Osteocyte (in vitro differentiated cells): Measurements from ENCODE around the gene SLC17A8. TPM values are rescaled to one million over a fixed set of nuclear protein-coding genes. Genes with fewer than 3 reads are reported as not detected.

ENCODE experiments used
- DNase-seq: peaks from one replicate; pipeline ENCODE4 v3.0.0; 2021; ENCODE audit warnings: mixed read lengths; ENCODE audit not compliant: unreplicated experiment; ENCODE audit errors: extremely low spot score
- H3K27ac Mint-ChIP-seq: one replicate; pipeline ENCODE4 v1.8.0; 2021; ENCODE audit warnings: mild to moderate bottlenecking, mixed read lengths; ENCODE audit not compliant: unreplicated experiment
- H3K27me3 Mint-ChIP-seq: one replicate; pipeline ENCODE4 v1.8.0; 2021; ENCODE audit warnings: mixed read lengths; ENCODE audit not compliant: unreplicated experiment
- H3K36me3 Mint-ChIP-seq: one replicate; pipeline ENCODE4 v1.8.0; 2021; ENCODE audit warnings: mixed read lengths; ENCODE audit not compliant: unreplicated experiment
- H3K4me1 Mint-ChIP-seq: one replicate; pipeline ENCODE4 v1.8.0; 2021; ENCODE audit warnings: mixed read lengths; ENCODE audit not compliant: unreplicated experiment
- H3K4me3 Mint-ChIP-seq: one replicate; pipeline ENCODE4 v1.8.0; 2021; ENCODE audit warnings: mild to moderate bottlenecking, moderate library complexity, mixed read lengths; ENCODE audit not compliant: unreplicated experiment
- H3K9me3 Mint-ChIP-seq: one replicate; pipeline ENCODE4 v1.8.0; 2021; ENCODE audit warnings: mixed read lengths; ENCODE audit not compliant: unreplicated experiment
- total RNA-seq: library from RNA; stranded (reverse); gene quantifications from 2 replicates; pipeline ENCODE4 v1.2.1, GENCODE V29; 2021
- TF ChIP-seq, protein P1 (sequence below): fragments of 200-600 bp; sonication (generic); IDR thresholded peaks from 2 replicates; pipeline ENCODE4 v1.5.0; 2021; ENCODE audit warnings: antibody characterized with exemption, mild to moderate bottlenecking, moderate library complexity

Gene SLC17A8
- total RNA-seq, 1 donor from 2014 or later = not detected

DNA sequence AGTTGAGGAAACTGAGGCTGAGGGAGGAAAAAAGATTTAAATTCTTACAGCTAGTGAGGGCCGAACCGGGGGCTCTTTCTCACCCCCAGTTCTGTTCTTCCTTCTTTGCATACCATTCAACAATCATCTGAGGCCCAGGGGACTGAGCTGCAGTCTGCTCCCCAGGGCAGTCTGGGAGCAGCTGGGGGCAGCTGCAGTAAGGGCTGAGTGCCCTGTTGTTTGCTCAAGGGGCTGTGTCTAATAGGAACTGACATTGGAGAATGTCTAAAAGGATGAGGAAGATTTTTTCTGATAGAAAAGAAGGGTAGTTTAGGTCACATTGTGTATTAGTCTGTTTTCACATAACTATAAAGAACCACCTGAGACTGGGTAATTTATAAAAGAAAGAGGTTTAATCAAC, 42.2 kb downstream of the SLC17A8 start:
- H3K36me3 Mint-ChIP-seq = no peaks in the 10 kb centered on the region
- H3K4me3 Mint-ChIP-seq = no peak overlapping the region
- H3K9me3 Mint-ChIP-seq = no peaks in the 10 kb centered on the region
- no peak for DNase-seq
- H3K4me1 Mint-ChIP-seq = peaks cover 23% of the 10 kb centered on the region
- no peak overlapping the region for H3K27ac Mint-ChIP-seq
- H3K27me3 Mint-ChIP-seq = no peaks in the 10 kb centered on the region
- TF ChIP-seq, protein P1, sequence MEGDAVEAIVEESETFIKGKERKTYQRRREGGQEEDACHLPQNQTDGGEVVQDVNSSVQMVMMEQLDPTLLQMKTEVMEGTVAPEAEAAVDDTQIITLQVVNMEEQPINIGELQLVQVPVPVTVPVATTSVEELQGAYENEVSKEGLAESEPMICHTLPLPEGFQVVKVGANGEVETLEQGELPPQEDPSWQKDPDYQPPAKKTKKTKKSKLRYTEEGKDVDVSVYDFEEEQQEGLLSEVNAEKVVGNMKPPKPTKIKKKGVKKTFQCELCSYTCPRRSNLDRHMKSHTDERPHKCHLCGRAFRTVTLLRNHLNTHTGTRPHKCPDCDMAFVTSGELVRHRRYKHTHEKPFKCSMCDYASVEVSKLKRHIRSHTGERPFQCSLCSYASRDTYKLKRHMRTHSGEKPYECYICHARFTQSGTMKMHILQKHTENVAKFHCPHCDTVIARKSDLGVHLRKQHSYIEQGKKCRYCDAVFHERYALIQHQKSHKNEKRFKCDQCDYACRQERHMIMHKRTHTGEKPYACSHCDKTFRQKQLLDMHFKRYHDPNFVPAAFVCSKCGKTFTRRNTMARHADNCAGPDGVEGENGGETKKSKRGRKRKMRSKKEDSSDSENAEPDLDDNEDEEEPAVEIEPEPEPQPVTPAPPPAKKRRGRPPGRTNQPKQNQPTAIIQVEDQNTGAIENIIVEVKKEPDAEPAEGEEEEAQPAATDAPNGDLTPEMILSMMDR = no peak

DNA sequence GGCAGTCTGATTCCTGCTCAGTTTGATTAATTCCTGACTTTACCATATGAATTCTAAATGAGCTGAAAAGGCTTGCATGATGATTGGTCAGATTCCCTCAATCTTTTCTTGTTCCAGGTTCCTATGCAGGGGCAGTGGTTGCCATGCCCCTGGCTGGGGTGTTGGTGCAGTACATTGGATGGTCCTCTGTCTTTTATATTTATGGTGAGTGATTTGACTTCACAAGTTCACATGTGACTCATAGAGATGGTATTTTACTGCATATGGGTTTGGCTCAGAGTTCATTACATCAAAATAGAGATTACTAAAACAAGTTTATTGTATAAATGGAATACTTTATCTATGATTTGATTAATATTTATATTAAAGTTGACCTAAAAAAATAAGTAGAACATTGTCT, 44.8 kb downstream of the SLC17A8 start:
- TF ChIP-seq, protein P1 = no peak
- H3K9me3 Mint-ChIP-seq = no peaks in the 10 kb centered on the region
- H3K4me1 Mint-ChIP-seq = peaks cover 23% of the 10 kb centered on the region
- no peak for DNase-seq
- H3K27me3 Mint-ChIP-seq = no peaks in the 10 kb centered on the region
- H3K27ac Mint-ChIP-seq = no peak overlapping the region
- no peaks in the 10 kb centered on the region for H3K36me3 Mint-ChIP-seq
- H3K4me3 Mint-ChIP-seq = no peak overlapping the region

DNA sequence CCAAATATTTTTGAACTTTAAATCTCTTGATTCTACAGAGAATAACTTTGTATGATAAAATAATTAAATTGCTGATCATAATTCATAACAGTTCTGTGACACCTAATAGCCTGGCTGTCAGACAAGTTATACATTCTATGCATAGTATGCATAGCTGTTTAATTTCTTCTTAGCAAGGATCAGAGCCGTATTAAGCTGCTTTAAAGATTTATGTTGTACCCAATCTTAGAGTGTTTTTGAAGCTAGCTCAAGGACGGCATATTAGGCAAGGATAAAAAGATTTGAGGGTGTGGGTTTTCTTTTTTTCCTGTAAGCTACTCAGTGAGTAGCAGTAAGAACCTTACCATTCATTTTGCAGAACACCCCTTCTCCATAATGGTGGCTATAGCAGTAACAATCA, 45.9 kb downstream of the SLC17A8 start:
- TF ChIP-seq, protein P1 = no peak
- H3K9me3 Mint-ChIP-seq = no peaks in the 10 kb centered on the region
- peaks cover 23% of the 10 kb centered on the region for H3K4me1 Mint-ChIP-seq
- no peak overlapping the region for H3K27ac Mint-ChIP-seq
- H3K27me3 Mint-ChIP-seq = no peaks in the 10 kb centered on the region
- no peaks in the 10 kb centered on the region for H3K36me3 Mint-ChIP-seq
- no peak for DNase-seq
- no peak overlapping the region for H3K4me3 Mint-ChIP-seq

DNA sequence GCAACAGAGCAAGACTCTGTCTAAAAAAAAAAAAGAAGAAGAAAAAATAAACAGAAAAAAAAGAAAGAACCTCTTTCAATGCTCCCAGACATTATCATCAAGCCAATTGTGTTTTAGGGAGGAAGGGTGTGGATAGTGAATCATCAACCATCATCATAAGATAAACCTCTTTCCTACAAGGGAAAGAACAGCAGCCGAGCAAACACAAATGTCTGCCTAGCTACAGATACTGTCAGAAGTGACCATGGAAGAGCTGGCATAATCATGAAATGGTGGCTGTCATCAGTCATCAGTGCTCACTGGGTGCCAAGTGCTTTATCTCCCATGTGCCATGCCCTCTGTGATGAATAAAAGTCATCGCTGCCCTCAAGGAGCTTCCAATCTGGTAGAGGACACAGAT, 46.6 kb downstream of the SLC17A8 start:
- TF ChIP-seq, protein P1 = no peak
- peaks cover 19% of the 10 kb centered on the region for H3K4me1 Mint-ChIP-seq
- H3K4me3 Mint-ChIP-seq = no peak overlapping the region
- H3K27ac Mint-ChIP-seq = no peak overlapping the region
- no peaks in the 10 kb centered on the region for H3K9me3 Mint-ChIP-seq
- no peaks in the 10 kb centered on the region for H3K36me3 Mint-ChIP-seq
- no peak for DNase-seq
- H3K27me3 Mint-ChIP-seq = no peaks in the 10 kb centered on the region

DNA sequence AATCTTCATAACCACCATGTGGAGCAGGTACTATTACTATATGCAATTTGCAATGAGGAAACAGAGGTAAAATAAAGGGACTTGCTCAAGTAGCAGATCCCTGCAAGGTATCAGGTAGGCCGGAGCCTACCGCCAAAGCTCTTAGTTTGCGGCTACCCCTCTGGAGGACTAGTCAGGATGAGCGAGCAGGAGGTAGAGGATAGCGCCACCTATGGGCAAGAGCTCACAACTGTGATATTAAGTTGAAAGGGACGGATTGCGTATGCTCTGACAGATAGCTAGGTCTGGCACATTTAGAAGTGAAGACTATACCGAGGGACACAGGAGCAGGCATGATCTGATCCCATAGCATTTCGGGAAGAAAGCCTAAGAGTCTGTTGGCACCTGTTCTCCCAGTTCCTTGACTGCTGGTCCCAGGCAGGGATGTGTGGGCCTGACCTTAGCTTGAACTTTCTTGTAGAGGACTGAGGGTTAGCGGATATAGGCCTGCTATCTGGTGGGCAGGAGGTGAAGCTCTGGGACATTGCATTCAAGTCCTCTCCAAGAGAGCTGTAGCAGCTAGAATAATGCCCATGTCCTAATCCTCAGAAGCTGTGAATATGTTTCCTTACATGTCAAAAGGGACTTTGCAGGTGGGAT, 48.0 kb downstream of the SLC17A8 start:
- H3K4me1 Mint-ChIP-seq = peaks cover 12% of the 10 kb centered on the region
- H3K27ac Mint-ChIP-seq = no peak overlapping the region
- H3K4me3 Mint-ChIP-seq = no peak overlapping the region
- no peaks in the 10 kb centered on the region for H3K36me3 Mint-ChIP-seq
- no peak for DNase-seq
- peaks cover 3% of the 10 kb centered on the region for H3K27me3 Mint-ChIP-seq
- TF ChIP-seq, protein P1 = peak; percentile 53
- no peaks in the 10 kb centered on the region for H3K9me3 Mint-ChIP-seq
